HepG2 (cell line): ENCODE data around the gene ORC2. TPM values are rescaled to one million over a fixed set of nuclear protein-coding genes. Genes with fewer than 3 reads are reported as not detected.
A peak's percentile ranks its signal among the peaks of the same experiment; 100 is the strongest.

ENCODE experiments used
- ATAC-seq: fragments of 200-7000 bp; cut with Tn5 transposase; 3 replicates; pipeline ENCODE4 v1.9.1; 2020; ENCODE audit warnings: mild to moderate bottlenecking, moderate library complexity
- BruUV-seq: library from RNA; stranded (reverse); fragments of 400-500 nt; replicated peaks from 2 replicates; lab custom pipeline; 2021; lab: Mats Ljungman, UMichigan
- CTCF ChIA-PET: fragments of 300-600 bp; formaldehyde crosslinking; extraction: SDS; loops from one replicate; lab custom pipeline; 2021; ENCODE audit warnings: low total read pairs, inconsistent platforms, low intra/inter-chr PET ratio; lab: Yijun Ruan, JAX
- POLR2A ChIA-PET: fragments of 350-600 bp; sonication (Branson Sonifier 250); formaldehyde crosslinking; loops from one replicate; lab custom pipeline; 2020; ENCODE audit warnings: antibody characterized with exemption, inconsistent platforms; lab: Yijun Ruan, JAX
- DNase-seq: peaks from one replicate; pipeline ENCODE4 v3.0.0-alpha.2; 2015; ENCODE audit warnings: low spot score
- FAIRE-seq: peaks from 3 replicates; lab custom pipeline; 2011; peaks lifted over from hg19 to GRCh38; lab: Jason Lieb, UNC
- H2AFZ ChIP-seq: one replicate; pipeline ENCODE4 v1.6.1; 2011; ENCODE audit warnings: low read length, inconsistent platforms
- H3K27ac ChIP-seq: fragments of 300-600 bp; 3 replicates; pipeline ENCODE4 v1.8.0; 2011; ENCODE audit warnings: mixed run types, mild to moderate bottlenecking, mixed read lengths, low read length, inconsistent platforms; ENCODE audit not compliant: insufficient read depth; ENCODE audit errors: extremely low read length
- H3K27me3 ChIP-seq, 2 experiments: fragments of 200-600 bp in 1 of 2; 2 replicates in 1 of 2; 3 replicates in 1 of 2; pipeline versions ENCODE4 v1.6.0 to v1.8.0; 2011; ENCODE audit warnings: low read length in 2 of 2, mild to moderate bottlenecking in 2 of 2, moderate library complexity in 2 of 2, inconsistent platforms in 1 of 2; ENCODE audit not compliant: insufficient read depth in 2 of 2, control insufficient read depth in 1 of 2
- H3K36me3 ChIP-seq, 2 experiments: fragments of 200-600 bp in 1 of 2; replicated peaks in 1 of 2; 2 replicates in 1 of 2; 3 replicates in 1 of 2; pipeline versions ENCODE4 v1.5.1 to v1.8.0; 2011; ENCODE audit warnings: low read length in 2 of 2, inconsistent platforms in 1 of 2; ENCODE audit not compliant: insufficient read depth in 2 of 2, control insufficient read depth in 1 of 2
- H3K4me1 ChIP-seq: 2 replicates; pipeline ENCODE4 v1.5.1; 2012; ENCODE audit warnings: low read length, inconsistent platforms; ENCODE audit not compliant: insufficient read depth
- H3K4me2 ChIP-seq: 2 replicates; pipeline ENCODE4 v1.6.0; 2011; ENCODE audit warnings: low read depth, low read length, inconsistent platforms
- H3K4me3 ChIP-seq, 3 experiments: fragments of 200-600 bp in 1 of 3; sonication (generic), shearing (Covaris generic) in 1 of 3; replicated peaks in 1 of 3; 2 replicates each; pipeline ENCODE4 v1.5.1; 2011 to 2016; ENCODE audit warnings: low read length in 3 of 3, inconsistent platforms in 2 of 3, low read depth in 2 of 3, mild to moderate bottlenecking in 2 of 3, control low read depth in 1 of 3, mixed read lengths in 1 of 3; ENCODE audit not compliant: insufficient read depth in 1 of 3
- H3K79me2 ChIP-seq: one replicate; pipeline ENCODE4 v1.6.1; 2011; ENCODE audit warnings: low read length, inconsistent platforms; ENCODE audit not compliant: insufficient read depth
- H3K9ac ChIP-seq: 2 replicates; pipeline ENCODE4 v1.6.0; 2011; ENCODE audit warnings: mild to moderate bottlenecking, low read depth, low read length, inconsistent platforms; ENCODE audit not compliant: insufficient read depth
- H3K9me3 ChIP-seq: 2 replicates; pipeline ENCODE4 v1.5.1; 2012; ENCODE audit warnings: mild to moderate bottlenecking, low read length
- H4K20me1 ChIP-seq: 2 replicates; pipeline ENCODE4 v1.6.0; 2011; ENCODE audit warnings: inconsistent platforms, mild to moderate bottlenecking, low read length, moderate library complexity; ENCODE audit not compliant: insufficient read depth
- CBX5 ChIP-seq: sonication (generic); formaldehyde crosslinking; IDR thresholded peaks from 2 replicates; pipeline ENCODE4 v1.4.0; 2020; ENCODE audit warnings: missing genetic modification reagents, borderline replicate concordance
- HNF1A ChIP-seq, 2 experiments: sonication (generic) in 1 of 2; formaldehyde crosslinking in 1 of 2; IDR thresholded peaks; 2 replicates each; pipeline versions ENCODE4 v1.4.0 to v1.6.1; 2016 to 2020; ENCODE audit warnings: borderline replicate concordance in 1 of 2, low read depth in 1 of 2, mild to moderate bottlenecking in 1 of 2, missing genetic modification reagents in 1 of 2
- MAFF ChIP-seq: IDR thresholded peaks from 2 replicates; pipeline ENCODE4 v1.6.1; 2011; ENCODE audit warnings: low read depth, low read length, improper control_type of control experiment
- MAFK ChIP-seq, 2 experiments: IDR thresholded peaks in 1 of 2; conservative IDR thresholded peaks in 1 of 2; 2 replicates each; pipeline ENCODE4 v1.6.1; 2011; ENCODE audit warnings: improper control_type of control experiment in 2 of 2, low read length in 2 of 2
- RBM22 ChIP-seq: fragments of 200-400 bp; formaldehyde crosslinking; optimal IDR thresholded peaks from 2 replicates; pipeline ENCODE3; 2017; ENCODE audit warnings: mild to moderate bottlenecking, low read length, moderate library complexity
- SOX5 ChIP-seq: IDR thresholded peaks from 2 replicates; pipeline ENCODE4 v1.6.1; 2016; ENCODE audit warnings: borderline replicate concordance
- ZNF484 ChIP-seq: sonication (generic); formaldehyde crosslinking; IDR thresholded peaks from 2 replicates; pipeline ENCODE4 v1.5.1; 2020; ENCODE audit warnings: mild to moderate bottlenecking, low read depth, missing genetic modification reagents, borderline replicate concordance
- WGBS: methylation state at CpG from one replicate; pipeline ENCODE4 v1.1.6; 2017; ENCODE audit warnings: low lambda C conversion rate; 5-methylcytosine and 5-hydroxymethylcytosine counted together
- in situ Hi-C: cut with HindIII; loops from 2 replicates; pipeline ENCODE4 v1.10.0; 2017; ENCODE audit warnings: low pct_unique_long_range_greater_than_20kb; ENCODE audit not compliant: extremely low pct_ligation_motif_present
- intact Hi-C: fragments of 100-400 bp; cut with micrococcal nuclease; formaldehyde crosslinking; loops from one replicate; pipeline ENCODE4 v1.10.0; 2022; ENCODE audit not compliant: unreplicated experiment
- polyA plus RNA-seq, 8 experiments: library from polyadenylated mRNA; depleted of rRNA in 3 of 8; stranded (reverse) in 7 of 8; unstranded in 1 of 8; fragments of >200 nt; fragmentation: Illumina TruSeq in 4 of 8; extraction: Trizol in 4 of 8; gene quantifications; 2 replicates each; pipeline versions ENCODE4 v1.2.1 to v1.2.3, GENCODE V29; 2011 to 2016; ENCODE audit warnings: low read depth in 4 of 8, missing spikeins in 1 of 8, mixed read lengths in 1 of 8; ENCODE audit not compliant: insufficient read depth in 1 of 8
- total RNA-seq, 5 experiments: library from RNA; depleted of rRNA; stranded (reverse); fragments of >200 nt; fragmentation: Illumina TruSeq; extraction: Trizol; gene quantifications; 2 replicates each; pipeline ENCODE4 v1.2.3, GENCODE V29; 2016; ENCODE audit warnings: low read depth in 1 of 5
- TF ChIP-seq, protein P1 (sequence below): conservative IDR thresholded peaks from 2 replicates; pipeline ENCODE4 v1.6.1; 2018; ENCODE audit warnings: missing genetic modification reagents

The ORC2 gene
- total and polyA plus RNA-seq, 2 of the 13 experiments (the other 11 are each of a cell fraction or from before 2014, with no cell fraction given), result 19.3 to 73.5 TPM

DNA sequence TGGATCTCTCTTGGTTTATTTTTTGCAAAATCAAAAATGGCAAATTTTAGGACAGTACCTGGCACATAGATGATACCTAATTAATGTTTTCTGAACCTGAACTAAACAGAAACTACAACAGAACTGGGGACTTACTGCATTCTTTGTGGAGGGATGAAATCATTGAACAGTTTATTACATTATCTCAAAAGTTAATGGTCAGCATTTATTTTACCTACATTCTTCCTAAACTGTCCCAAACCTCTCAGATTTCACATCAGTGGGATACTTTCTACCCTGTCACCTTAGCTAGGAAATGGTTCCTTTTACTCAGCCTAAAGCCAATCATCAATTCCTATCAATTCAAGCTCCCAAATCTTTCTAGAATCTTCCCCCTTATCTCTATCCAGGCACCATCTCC is 64.0 kb downstream of the ORC2 start:
- H2AFZ ChIP-seq, result no peak overlapping the region
- H3K4me3 ChIP-seq, result no peak overlapping the region
- no peak for ATAC-seq
- no peak overlapping the region for H3K4me2 ChIP-seq
- ChIA-PET CTCF (no interaction called here), POLR2A (interaction anchor here (1.7 kb wide), 1 partner anchor 10 kb away, joined by 5 read pairs; the partner anchor contains the start of genes NIF3L1 and PPIL3)
- H3K9ac ChIP-seq, result no peak overlapping the region
- intact Hi-C loops, result no loop called here
- TF ChIP-seq MAFK (conservative IDR thresholded peaks at IDR 0.05 in 1 of 2, IDR thresholded peaks at IDR 0.05 in 1 of 2; ENCODE audit: low read length in 2 of 2) (peak; percentile 84 to 89), CBX5 (CRISPR knock-in tag) (no peak), ZNF484 (CRISPR knock-in tag) (no peak), MAFF (peak; percentile 79)
- TF ChIP-seq, all 625 proteins: peak for 2
- H3K9me3 ChIP-seq, result no peaks in the 10 kb centered on the region
- no peaks in the 10 kb centered on the region for H3K79me2 ChIP-seq
- no peaks in the 10 kb centered on the region for H3K4me1 ChIP-seq
- no peaks in the 10 kb centered on the region for H4K20me1 ChIP-seq
- no TSS peak for BruUV-seq
- in situ Hi-C loops, result no loop called here
- no peak for DNase-seq
- no peaks in the 10 kb centered on the region for H3K27me3 ChIP-seq
- FAIRE-seq, result no peak
- H3K27ac ChIP-seq, result no peak overlapping the region
- peaks cover 36 to 81% of the 10 kb centered on the region in 2 experiments for H3K36me3 ChIP-seq

GRCh38 chr2:200888704-200889625 is 74.5 kb downstream of the ORC2 start, which contains the start of the genes NIF3L1 and PPIL3:
TSS of gene NIF3L1 (plus strand) at chr2:200889371. CDS start at chr2:200891944, 2,573 bp downstream.
TSS of gene PPIL3 (minus strand) at chr2:200889077. CDS start at chr2:200887615, 1,462 bp downstream.
- POLR2A ChIA-PET, result interaction anchor here (0.7 to 2.1 kb wide), 43 partner anchors 9 to 583 kb away, joined by 3 to 80 read pairs (median 5); partner anchors contain the start of genes AOX1, BZW1, CASP10 and CFLAR
- peak within 1 kb of the TSS; percentile 86 for H3K4me2 ChIP-seq
- no peaks in the 10 kb centered on the region for H4K20me1 ChIP-seq
- TSS peak; percentile 76 for BruUV-seq
- ATAC-seq (peak; percentile 90), FAIRE-seq (peak; percentile 86), DNase-seq (peak; percentile 99)
- intact Hi-C loops, result loop anchor here (1.0 to 10.0 kb wide), 5 partner anchors 25 to 228 kb away; partner anchors contain the start of genes BZW1, CFLAR and CLK1
- H3K27me3 ChIP-seq, result no peaks in the 10 kb centered on the region; a peak in 2 of 5 replicates
- H3K79me2 ChIP-seq, result peaks cover 39% of the 10 kb centered on the region
- H3K9ac ChIP-seq, result peak within 1 kb of the TSS; percentile 97
- CTCF ChIA-PET, result no interaction called here
- H3K4me3 ChIP-seq, result peak within 1 kb of the TSS; percentile 79 to 92 (median 90)
- in situ Hi-C loops, result no loop called here
- H3K9me3 ChIP-seq, result no peaks in the 10 kb centered on the region
- H3K4me1 ChIP-seq, result peaks cover 34% of the 10 kb centered on the region
- H2AFZ ChIP-seq, result peak within 1 kb of the TSS; percentile 87
- H3K27ac ChIP-seq, result peak within 1 kb of the TSS; percentile 97
- peaks cover 4 to 17% of the 10 kb centered on the region in 2 experiments; a peak in 4 of 5 replicates for H3K36me3 ChIP-seq
- under 1% methylated on average over 47 of the region's 50 CpGs for WGBS
- TF ChIP-seq SOX5 (CRISPR knock-in tag), result no peak; the same call in 1 of the 2 replicates
- no peak for TF ChIP-seq RBM22
- TF ChIP-seq HNF1A (IDR thresholded peaks at IDR 0.05; ENCODE audit: low read depth), result peak; percentile 4
- peak; percentile 49; the same call in 1 of the 2 replicates for TF ChIP-seq HNF1A (CRISPR knock-in tag; IDR thresholded peaks at IDR 0.05; ENCODE audit: borderline replicate concordance)
- TF ChIP-seq, protein P1, sequence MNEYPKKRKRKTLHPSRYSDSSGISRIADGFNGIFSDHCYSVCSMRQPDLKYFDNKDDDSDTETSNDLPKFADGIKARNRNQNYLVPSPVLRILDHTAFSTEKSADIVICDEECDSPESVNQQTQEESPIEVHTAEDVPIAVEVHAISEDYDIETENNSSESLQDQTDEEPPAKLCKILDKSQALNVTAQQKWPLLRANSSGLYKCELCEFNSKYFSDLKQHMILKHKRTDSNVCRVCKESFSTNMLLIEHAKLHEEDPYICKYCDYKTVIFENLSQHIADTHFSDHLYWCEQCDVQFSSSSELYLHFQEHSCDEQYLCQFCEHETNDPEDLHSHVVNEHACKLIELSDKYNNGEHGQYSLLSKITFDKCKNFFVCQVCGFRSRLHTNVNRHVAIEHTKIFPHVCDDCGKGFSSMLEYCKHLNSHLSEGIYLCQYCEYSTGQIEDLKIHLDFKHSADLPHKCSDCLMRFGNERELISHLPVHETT (CRISPR knock-in tag), result peak; percentile 90
